NB4 (cell line): ENCODE measurements around the gene ZNRF3.

Experiments
- POLR2A ChIP-seq: IDR thresholded peaks from 2 replicates; pipeline ENCODE4 v1.6.1; 2011; ENCODE audit warnings: mild to moderate bottlenecking; ENCODE audit not compliant: insufficient read length; ENCODE audit errors: extremely low read depth
- TF ChIP-seq, protein P1 (sequence below): IDR thresholded peaks from one replicate; pipeline ENCODE4 v1.5.1; 2012; ENCODE audit warnings: low read depth, low read length

DNA sequence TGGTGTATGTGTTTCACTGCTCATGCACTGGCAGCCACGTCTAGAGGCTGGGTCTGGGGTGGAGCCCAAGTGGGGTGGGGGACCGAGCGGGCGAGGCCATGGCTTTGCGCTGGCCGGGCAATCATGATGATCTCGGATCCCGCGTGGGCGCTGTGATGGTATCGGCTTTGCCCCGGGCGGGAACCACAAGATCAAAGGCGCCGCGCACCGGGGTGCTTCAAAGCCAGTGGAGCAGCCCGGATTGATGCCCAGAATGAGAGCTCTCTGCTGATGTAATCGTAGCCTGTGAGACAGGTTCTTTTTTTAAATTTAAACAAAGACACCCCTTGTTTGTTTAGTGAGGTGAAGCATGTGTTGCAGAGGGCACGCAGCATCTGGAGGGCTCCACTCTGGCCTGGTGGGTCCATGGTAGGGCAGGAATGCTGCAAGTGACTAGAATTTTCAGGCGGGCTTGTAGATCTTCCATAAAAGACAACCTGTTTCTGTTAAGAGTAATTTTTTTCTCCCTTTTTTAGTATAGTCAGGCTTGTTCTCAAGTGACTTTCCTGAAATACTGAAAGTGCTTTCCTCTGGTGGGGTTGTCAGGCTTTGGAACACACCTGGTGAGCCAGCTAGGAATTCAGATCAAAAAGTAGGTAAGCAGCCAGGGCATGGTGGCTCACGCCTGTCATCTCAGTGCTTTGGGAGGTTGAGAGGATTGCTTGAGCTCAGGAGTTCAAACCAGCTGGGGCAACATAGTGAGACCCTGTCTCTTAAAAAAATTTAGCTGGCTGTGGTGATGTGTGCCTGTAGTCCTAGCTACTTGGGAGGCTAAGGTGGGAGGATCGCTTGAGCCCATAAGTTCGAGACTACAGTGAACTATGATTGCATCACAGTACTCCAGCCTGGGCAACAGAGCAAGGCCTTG is 40.7 kb downstream of the ZNRF3 start:
- TF ChIP-seq, protein P1, sequence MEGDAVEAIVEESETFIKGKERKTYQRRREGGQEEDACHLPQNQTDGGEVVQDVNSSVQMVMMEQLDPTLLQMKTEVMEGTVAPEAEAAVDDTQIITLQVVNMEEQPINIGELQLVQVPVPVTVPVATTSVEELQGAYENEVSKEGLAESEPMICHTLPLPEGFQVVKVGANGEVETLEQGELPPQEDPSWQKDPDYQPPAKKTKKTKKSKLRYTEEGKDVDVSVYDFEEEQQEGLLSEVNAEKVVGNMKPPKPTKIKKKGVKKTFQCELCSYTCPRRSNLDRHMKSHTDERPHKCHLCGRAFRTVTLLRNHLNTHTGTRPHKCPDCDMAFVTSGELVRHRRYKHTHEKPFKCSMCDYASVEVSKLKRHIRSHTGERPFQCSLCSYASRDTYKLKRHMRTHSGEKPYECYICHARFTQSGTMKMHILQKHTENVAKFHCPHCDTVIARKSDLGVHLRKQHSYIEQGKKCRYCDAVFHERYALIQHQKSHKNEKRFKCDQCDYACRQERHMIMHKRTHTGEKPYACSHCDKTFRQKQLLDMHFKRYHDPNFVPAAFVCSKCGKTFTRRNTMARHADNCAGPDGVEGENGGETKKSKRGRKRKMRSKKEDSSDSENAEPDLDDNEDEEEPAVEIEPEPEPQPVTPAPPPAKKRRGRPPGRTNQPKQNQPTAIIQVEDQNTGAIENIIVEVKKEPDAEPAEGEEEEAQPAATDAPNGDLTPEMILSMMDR, result no peak
- no peak for TF ChIP-seq POLR2A
